Measurements from ENCODE around the gene ZNF316.
"Not testable (repeated sequence)": the region's sequence is repeated elsewhere in the genome, so short reads cannot be mapped to it uniquely, and the experiment has no call there.

ZNF316 gene

GRCh38 chr7:6622134-6622710 is 14.9 kb upstream of the ZNF316 start:
- DNase-seq, result no peak

- DNase-seq, result no peak
These were observed 13.4 kb upstream of the ZNF316 start for GRCh38 chr7:6623589-6624245.

GRCh38 chr7:6624246-6624611 is 12.9 kb upstream of the ZNF316 start:
- no peak for DNase-seq

GRCh38 chr7:6628045-6628444 is 9.1 kb upstream of the ZNF316 start:
- DNase-seq, result no peak

- no peak for DNase-seq
These were observed 6.9 kb upstream of the ZNF316 start for GRCh38 chr7:6630007-6630849.

- DNase-seq, result no peak
These were observed 5.5 kb upstream of the ZNF316 start for GRCh38 chr7:6631605-6632004.

GRCh38 chr7:6634021-6634420 is 3.1 kb upstream of the ZNF316 start:
- no peak for DNase-seq

GRCh38 chr7:6634971-6635370 is 2.1 kb upstream of the ZNF316 start:
- DNase-seq, result not testable (repeated sequence)

- no peak for DNase-seq
These were observed 569 bp downstream of the ZNF316 start for GRCh38 chr7:6637544-6638229.

- no peak for DNase-seq
These were observed 1.9 kb downstream of the ZNF316 start for GRCh38 chr7:6639032-6639431.

GRCh38 chr7:6639627-6640026 is 2.5 kb downstream of the ZNF316 start:
- DNase-seq, result no peak

- DNase-seq, result no peak
These were observed 3.2 kb downstream of the ZNF316 start for GRCh38 chr7:6640246-6640721.

- no peak for DNase-seq
These were observed 4.4 kb downstream of the ZNF316 start for GRCh38 chr7:6641305-6642035.

GRCh38 chr7:6642239-6642839 is 5.2 kb downstream of the ZNF316 start:
- DNase-seq, result no peak

GRCh38 chr7:6642861-6643640 is 5.9 kb downstream of the ZNF316 start:
- no peak for DNase-seq

- DNase-seq, result no peak
These were observed 7.0 kb downstream of the ZNF316 start for GRCh38 chr7:6643915-6644625.

GRCh38 chr7:6644728-6645127 is 7.6 kb downstream of the ZNF316 start:
- DNase-seq, result no peak

- DNase-seq, result no peak
These were observed 9.3 kb downstream of the ZNF316 start for GRCh38 chr7:6646465-6646864.

- no peak for DNase-seq
These were observed 10.0 kb downstream of the ZNF316 start for GRCh38 chr7:6647080-6647479.

- no peak for DNase-seq
These were observed 10.4 kb downstream of the ZNF316 start for GRCh38 chr7:6647541-6647940.
